ENCODE data around the gene UBE3B. TPM values are rescaled to one million over a fixed set of nuclear protein-coding genes. Genes with fewer than 3 reads are reported as not detected.
A peak's percentile ranks its signal among the peaks of the same experiment; 100 is the strongest.

UBE3B gene
- total RNA-seq, 2 donors from 2014 or later = 40.4 to 54.8 TPM

- DNase-seq = no peak
- ATAC-seq = no peak
- intact Hi-C loops (cut with DNase I) = no loop called here
These were observed 57.9 kb downstream of the UBE3B start for GRCh38 chr12:109535231-109535862.

DNA sequence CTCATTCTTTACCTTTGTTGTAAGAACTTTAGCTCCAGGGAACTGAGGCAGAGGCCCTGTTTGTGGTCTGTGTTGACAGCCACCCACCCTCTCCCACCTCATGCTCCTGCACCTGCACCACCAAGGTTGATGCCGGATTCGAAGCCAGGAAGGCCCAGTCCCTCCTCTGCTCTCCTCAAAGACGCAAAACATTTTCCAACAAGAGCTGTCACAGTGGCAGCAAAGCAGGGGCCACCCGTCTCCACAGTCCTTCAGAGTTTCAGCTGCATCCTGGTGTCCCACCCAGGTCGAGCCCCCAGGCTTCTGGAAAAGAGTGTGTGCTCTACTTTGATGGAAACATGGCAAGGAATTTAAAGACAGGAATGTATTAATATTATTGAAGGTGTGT, 58.4 kb downstream of the UBE3B start:
- intact Hi-C loops (cut with DNase I) = no loop called here
- no peak for ATAC-seq
- DNase-seq = no peak

DNA sequence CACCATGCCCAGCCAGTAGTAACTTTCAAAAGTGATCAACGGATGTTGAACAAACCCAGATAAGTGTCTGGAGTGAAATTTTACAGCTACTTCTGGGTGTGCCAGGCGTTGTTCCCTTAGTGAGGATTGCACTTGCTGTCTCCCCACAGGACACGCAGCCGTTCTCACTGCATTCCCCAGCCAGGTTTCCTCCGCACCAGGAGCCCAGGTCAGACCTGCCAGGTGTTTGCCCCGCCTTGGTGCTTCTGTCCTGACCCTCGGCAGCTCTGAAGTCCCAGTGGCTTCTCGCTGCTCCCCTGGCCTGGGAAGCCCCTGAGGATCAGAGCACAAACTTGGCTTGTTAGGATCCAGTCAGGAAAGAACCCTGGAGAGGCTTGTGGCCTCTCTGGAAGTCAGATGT, 59.7 kb downstream of the UBE3B start:
- no peak for ATAC-seq
- no peak for DNase-seq
- intact Hi-C loops (cut with DNase I) = no loop called here

DNA sequence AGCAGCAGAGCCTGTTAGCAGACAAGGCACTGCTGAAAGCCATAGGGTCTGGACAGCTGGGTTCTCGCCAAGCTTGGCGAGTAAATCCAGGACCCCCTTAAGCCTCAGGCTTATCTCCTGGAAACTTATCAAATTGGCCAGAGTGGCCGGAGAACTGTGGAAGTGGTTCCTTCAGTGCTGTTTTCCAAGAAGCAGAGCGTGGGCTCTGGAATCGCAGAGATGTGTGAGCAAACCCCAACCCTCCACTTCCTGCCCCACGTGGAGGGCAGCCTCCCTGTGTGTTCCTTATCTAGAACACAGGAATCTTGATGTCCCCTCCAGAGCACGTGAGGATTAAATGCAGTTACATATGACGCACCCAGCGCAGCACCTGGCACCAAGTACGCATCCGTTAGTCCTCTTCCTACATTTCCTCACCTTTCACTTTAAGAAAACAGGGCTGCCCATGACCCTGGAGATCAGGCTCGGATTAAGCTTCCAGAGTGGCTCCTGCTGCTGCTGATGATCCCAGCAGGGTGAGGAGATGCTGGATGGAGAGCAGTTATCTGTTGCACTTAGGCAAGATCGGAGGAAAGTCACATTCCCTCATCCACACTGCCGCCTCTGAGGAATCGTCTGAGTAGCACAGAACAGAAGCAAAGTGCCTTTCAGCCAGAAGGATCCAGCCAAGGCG, 60.9 kb downstream of the UBE3B start:
- intact Hi-C loops (cut with DNase I) = no loop called here
- DNase-seq (no peak), ATAC-seq (no peak)

- ATAC-seq (no peak), DNase-seq (no peak)
- intact Hi-C loops (cut with DNase I) = no loop called here
These were observed 62.1 kb downstream of the UBE3B start for GRCh38 chr12:109539508-109539907.

DNA sequence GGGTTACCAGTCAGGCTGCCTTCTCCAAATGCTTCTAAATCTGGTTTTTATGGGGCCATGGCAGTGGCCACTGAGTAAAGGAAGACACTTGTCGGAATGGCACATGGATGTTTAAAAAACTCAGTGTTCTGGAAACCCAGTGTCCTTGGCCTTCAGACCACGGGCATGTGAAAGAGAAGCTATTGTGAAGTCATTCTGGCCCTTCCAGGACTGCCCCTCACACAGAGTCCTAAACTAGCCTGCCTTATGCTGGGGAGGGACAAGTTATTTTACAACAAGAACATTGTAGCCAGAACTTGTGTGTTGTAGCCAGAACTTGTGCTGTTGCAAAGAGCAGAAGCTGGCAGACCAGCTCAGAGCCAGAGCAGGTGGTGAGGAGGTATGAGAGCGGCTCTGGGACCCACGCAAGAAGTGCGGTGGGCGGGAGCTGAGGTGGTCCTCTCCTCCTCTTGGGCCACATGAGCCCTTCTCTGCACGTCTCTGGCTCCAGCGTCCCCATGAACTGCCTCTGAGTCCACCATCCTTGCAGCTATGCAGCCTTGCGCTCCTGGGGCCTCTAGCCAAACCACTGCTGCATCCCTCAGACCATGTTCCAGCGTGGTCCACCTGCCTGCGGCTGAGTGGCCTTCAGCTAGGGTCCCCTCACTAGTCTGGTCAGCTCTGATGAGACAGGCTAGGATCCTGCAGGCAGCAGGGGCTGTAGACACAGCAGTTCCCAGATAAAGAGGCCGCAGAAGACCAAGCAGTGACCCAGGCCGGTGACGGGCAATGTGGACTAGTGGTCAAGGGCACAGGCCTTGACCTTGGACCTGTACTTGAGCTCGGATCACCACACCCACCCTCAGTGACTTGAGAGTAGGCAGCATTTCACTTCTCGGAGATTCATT, 63.3 kb downstream of the UBE3B start:
- intact Hi-C loops (cut with DNase I) = no loop called here
- no peak for ATAC-seq
- no peak for DNase-seq

DNA sequence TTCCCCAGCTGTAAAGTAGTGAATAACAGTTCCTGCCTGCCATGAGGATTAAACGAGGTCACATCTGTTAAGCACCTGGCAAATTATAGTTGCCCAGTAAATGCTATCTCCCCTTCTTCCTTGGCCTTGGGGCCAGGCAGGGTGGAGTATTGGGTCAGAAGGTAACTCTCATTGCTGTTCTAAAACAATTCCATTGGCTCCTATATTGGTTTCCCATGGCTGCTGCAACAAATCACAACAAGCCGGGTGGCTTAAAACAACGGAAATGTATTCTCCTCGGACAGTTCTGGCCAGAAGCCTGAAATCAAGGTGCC, 63.9 kb downstream of the UBE3B start:
- intact Hi-C loops (cut with DNase I) = no loop called here
- no peak for DNase-seq
- no peak for ATAC-seq

GRCh38 chr12:109542014-109542413, 64.6 kb downstream of the UBE3B start:
- DNase-seq = no peak
- ATAC-seq = no peak
- intact Hi-C loops (cut with DNase I) = no loop called here

DNA sequence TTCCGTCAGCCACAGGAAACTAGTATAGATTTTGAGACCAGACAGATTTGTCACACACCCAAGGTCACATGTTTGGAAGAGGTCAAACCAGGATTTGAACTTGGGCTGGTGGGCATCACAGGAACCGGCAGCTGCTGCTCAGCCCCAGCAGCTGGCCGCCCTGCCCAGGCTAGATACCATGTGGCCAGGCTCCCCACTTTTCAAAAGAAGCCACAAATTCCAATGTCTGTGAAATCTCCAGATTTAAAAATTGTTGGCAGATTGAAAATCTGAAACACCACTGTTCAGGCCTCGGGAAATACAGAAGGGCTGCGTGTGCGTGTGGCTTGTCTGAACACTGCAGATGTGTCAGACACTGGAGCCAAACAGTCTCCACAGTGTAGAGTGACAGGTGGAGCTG, 65.4 kb downstream of the UBE3B start:
- intact Hi-C loops (cut with DNase I) = no loop called here
- ATAC-seq (no peak), DNase-seq (no peak)

GRCh38 chr12:109544955-109545531, 67.6 kb downstream of the UBE3B start:
- ATAC-seq (peak; percentile 76 to 93), DNase-seq (no peak)
- intact Hi-C loops (cut with DNase I) = no loop called here

DNA sequence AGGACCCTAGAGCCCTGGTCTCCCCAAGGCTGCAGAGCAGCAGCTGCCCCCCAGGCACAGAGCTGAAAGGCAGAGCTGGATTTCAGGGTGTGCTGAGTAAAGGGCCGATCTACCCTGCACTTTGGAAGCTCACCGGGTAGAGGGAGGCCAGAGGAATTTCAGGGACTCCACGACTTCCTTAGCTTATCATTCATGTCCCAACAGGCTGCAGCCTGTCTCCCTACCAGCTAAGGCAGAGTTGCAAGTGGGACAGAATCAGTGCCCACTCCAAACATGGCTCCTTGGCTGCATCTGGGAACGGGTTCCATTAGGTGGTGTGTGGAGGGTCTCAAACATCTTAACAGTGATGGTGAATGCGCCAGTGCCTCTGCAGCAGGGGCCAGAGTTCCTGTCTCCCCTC, 68.4 kb downstream of the UBE3B start:
- intact Hi-C loops (cut with DNase I) = no loop called here
- no peak for DNase-seq
- ATAC-seq = no peak

DNA sequence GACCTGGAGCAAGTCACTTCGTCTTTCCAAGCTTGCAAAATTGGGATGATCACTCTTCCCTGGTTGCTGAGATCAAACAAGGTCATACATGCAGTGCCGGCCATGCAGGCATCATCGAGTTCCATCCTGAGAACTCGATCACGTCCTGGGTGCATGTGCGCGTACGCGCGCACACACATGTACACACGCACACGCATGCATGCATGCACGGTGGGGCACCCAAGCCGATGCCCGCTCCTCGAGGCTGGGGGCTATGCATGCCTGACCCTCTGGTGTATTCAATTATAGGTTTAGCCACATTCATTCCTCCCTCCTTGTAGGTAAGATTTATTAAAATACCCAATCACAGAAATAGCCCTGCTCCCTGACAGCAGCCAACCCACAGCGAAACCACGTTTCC, 69.9 kb downstream of the UBE3B start:
- DNase-seq = peak; percentile 4
- no peak for ATAC-seq
- intact Hi-C loops (cut with DNase I) = no loop called here

DNA sequence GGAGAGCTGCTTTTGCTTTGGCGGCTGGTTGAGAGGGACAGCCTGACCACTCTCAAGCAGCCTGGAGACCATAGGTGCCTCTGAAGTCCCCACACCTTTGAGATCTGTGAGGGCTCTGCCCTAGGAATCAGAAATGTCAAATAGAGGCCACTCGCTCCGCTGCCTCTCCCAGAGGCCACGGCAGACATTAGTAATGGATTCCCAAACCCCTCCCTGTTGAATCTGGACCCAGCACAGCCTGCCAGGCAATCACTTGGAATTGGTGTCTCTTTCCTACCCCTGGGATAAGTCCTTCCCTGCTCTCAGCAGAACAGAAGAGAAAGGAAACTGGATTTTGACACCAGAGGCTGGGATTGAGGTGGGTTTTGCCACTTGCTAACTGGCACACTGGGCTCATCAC, 70.8 kb downstream of the UBE3B start:
- intact Hi-C loops (cut with DNase I) = no loop called here
- ATAC-seq (no peak), DNase-seq (no peak)

- DNase-seq (peak; percentile 4), ATAC-seq (no peak)
- intact Hi-C loops (cut with DNase I) = no loop called here
These were observed 72.3 kb downstream of the UBE3B start for GRCh38 chr12:109549613-109550270.

DNA sequence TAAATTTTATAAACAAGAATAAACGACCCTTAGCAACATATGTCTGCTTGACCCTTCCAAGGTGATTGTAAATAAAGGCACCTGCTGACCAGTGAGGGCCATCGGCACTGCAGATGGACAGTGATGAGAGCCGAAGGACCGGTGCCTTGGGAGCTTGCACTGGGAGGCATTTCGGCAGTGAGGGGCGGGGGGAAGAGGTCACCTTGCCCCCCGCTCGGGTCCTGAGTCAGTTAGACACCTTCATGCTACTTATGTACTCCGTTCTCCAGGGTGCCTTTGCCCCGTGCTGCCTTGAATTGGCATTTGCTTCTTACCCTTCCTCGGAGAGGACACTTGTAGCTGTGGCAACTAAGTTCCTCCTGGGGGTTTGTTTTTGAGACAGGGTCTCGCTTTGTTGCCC, 72.8 kb downstream of the UBE3B start:
- ATAC-seq (no peak), DNase-seq (peak; percentile 3)
- intact Hi-C loops (cut with DNase I) = no loop called here

GRCh38 chr12:109551108-109551507, 73.7 kb downstream of the UBE3B start:
- no peak for ATAC-seq
- intact Hi-C loops (cut with DNase I) = no loop called here
- DNase-seq = no peak

GRCh38 chr12:109552971-109553370, 75.5 kb downstream of the UBE3B start:
- DNase-seq (peak; percentile 4), ATAC-seq (no peak)
- intact Hi-C loops (cut with DNase I) = no loop called here

DNA sequence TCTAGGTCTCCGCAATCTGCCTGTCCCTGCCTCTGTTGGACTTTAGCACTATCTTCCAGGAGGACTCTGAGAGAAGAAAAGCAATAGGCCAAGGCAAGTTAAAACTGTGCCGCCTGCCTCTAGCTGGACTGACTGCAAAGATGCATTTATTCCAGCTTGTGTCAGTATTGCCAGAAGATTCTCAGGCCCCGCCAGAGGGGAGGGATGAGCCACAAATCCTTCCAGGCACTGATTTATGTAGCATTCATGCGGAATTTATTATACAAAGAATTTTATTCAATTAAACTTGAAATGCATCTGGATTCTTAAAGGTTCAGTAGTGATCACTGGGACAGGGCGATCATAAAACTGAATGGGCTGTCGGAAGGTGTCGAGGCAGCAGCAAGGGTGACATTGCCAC, 76.0 kb downstream of the UBE3B start:
- no peak for DNase-seq
- no peak for ATAC-seq
- intact Hi-C loops (cut with DNase I) = no loop called here

GRCh38 chr12:109553906-109554500, 76.6 kb downstream of the UBE3B start:
- ATAC-seq = no peak
- no peak for DNase-seq

More at GRCh38 chr12:109553906-109554500, 76.6 kb downstream of the UBE3B start:
- intact Hi-C loops (cut with DNase I) = no loop called here
